Uterus (tissue), 2 donors: ENCODE measurements around the gene HSD3B2.

Experiments
- CTCF ChIP-seq, 4 experiments: fragments of 200-600 bp in 2 of 4; fragments of 450-650 bp in 2 of 4; sonication (generic) in 2 of 4; IDR thresholded peaks; one replicate each; pipeline ENCODE4 v1.5.1; 2016 to 2019; ENCODE audit warnings: antibody characterized with exemption in 4 of 4, mild to moderate bottlenecking in 2 of 4, moderate library complexity in 1 of 4
- POLR2A ChIP-seq, 2 donors: fragments of 450-650 bp; IDR thresholded peaks; one replicate each; pipeline ENCODE4 v1.6.1; 2016; ENCODE audit warnings: antibody characterized with exemption in 2 of 2, mild to moderate bottlenecking in 1 of 2, moderate library complexity in 1 of 2

- TF ChIP-seq CTCF (IDR thresholded peaks at IDR 0.05) (no peak), POLR2A (IDR thresholded peaks at IDR 0.05) (no peak)
Measured at GRCh38 chr1:119430486-119430885, 15.5 kb downstream of the HSD3B2 start.
